ENCODE data around the gene AKR1C4.
"Not testable (repeated sequence)": the region's sequence is repeated elsewhere in the genome, so short reads cannot be mapped to it uniquely, and the experiment has no call there.

DNA sequence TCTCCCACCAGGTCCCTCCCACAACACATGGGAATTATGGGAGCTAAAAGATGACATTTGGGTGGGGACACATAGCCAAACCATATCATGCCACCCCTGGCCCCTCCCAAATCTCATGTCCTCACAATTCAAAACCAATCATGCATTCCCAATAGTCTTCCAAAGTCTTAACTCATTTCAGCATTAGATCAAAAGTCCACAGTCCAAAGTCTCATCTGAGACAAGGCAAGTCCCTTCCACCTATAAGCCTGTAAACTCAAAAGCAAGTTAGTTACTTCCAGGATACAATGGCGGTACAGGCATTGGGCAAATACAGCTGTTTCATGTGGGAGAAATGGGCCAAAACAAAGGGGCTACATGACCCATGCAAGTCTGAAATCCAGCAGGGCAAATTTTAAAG, 13.1 kb downstream of the AKR1C4 start:
- TF ChIP-seq, protein P1, sequence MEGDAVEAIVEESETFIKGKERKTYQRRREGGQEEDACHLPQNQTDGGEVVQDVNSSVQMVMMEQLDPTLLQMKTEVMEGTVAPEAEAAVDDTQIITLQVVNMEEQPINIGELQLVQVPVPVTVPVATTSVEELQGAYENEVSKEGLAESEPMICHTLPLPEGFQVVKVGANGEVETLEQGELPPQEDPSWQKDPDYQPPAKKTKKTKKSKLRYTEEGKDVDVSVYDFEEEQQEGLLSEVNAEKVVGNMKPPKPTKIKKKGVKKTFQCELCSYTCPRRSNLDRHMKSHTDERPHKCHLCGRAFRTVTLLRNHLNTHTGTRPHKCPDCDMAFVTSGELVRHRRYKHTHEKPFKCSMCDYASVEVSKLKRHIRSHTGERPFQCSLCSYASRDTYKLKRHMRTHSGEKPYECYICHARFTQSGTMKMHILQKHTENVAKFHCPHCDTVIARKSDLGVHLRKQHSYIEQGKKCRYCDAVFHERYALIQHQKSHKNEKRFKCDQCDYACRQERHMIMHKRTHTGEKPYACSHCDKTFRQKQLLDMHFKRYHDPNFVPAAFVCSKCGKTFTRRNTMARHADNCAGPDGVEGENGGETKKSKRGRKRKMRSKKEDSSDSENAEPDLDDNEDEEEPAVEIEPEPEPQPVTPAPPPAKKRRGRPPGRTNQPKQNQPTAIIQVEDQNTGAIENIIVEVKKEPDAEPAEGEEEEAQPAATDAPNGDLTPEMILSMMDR (IDR thresholded peaks at IDR 0.05), result not testable (repeated sequence)
- TF ChIP-seq POLR2AphosphoS5, POLR2A, EP300 (IDR thresholded peaks at IDR 0.05): not testable (repeated sequence)

Data from gastroesophageal sphincter (tissue), 3 donors.